Measurements from ENCODE around the gene IDH3G.

IDH3G gene

DNA sequence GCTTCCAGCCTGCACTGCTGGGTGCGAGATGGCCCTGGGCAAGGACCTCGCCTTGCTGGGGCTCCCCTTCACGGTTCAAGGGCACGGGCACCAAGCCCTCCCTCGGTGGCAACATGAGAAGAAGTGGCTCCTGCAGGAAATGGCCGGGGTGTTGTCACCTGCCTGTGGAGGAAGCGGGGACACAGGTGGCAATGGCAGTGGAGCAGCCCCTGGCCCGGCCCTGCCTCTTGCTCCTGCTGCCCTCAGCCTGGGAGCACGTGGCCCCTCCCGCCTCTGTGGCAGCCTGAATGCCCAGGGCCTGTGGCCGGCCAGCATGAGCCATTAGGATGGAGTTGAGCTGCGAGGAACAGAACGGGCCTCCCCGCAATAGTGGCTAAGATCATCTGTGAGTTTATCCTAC lies 52.7 kb downstream of the IDH3G start:
- CTCF ChIA-PET, result no interaction called here

GRCh38 chrX:153740631-153741222 lies 53.4 kb downstream of the IDH3G start:
- CTCF ChIA-PET, result no interaction called here
- POLR2A ChIA-PET, result interaction anchor here (0.6 kb wide), 1 partner anchor 776 kb away, joined by 4 read pairs; no protein-coding TSS in a partner anchor
- no peak overlapping the region for H3K4me3 ChIP-seq (ENCODE audit: low read depth, low read length)
- TF ChIP-seq, protein P1, sequence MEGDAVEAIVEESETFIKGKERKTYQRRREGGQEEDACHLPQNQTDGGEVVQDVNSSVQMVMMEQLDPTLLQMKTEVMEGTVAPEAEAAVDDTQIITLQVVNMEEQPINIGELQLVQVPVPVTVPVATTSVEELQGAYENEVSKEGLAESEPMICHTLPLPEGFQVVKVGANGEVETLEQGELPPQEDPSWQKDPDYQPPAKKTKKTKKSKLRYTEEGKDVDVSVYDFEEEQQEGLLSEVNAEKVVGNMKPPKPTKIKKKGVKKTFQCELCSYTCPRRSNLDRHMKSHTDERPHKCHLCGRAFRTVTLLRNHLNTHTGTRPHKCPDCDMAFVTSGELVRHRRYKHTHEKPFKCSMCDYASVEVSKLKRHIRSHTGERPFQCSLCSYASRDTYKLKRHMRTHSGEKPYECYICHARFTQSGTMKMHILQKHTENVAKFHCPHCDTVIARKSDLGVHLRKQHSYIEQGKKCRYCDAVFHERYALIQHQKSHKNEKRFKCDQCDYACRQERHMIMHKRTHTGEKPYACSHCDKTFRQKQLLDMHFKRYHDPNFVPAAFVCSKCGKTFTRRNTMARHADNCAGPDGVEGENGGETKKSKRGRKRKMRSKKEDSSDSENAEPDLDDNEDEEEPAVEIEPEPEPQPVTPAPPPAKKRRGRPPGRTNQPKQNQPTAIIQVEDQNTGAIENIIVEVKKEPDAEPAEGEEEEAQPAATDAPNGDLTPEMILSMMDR (IDR thresholded peaks at IDR 0.05; ENCODE audit: insufficient read depth, low read length, missing control alignments), result no peak
- DNase-seq (ENCODE audit: low read depth, low spot score), result no peak

More for the DNA sequence above, 52.7 kb downstream of the IDH3G start:
- no peak for DNase-seq (ENCODE audit: low read depth, low spot score)
- POLR2A ChIA-PET, result no interaction called here
- TF ChIP-seq, protein P1 (IDR thresholded peaks at IDR 0.05; ENCODE audit: insufficient read depth, low read length, missing control alignments), result no peak
- no peak overlapping the region for H3K4me3 ChIP-seq (ENCODE audit: low read depth, low read length)

DNA sequence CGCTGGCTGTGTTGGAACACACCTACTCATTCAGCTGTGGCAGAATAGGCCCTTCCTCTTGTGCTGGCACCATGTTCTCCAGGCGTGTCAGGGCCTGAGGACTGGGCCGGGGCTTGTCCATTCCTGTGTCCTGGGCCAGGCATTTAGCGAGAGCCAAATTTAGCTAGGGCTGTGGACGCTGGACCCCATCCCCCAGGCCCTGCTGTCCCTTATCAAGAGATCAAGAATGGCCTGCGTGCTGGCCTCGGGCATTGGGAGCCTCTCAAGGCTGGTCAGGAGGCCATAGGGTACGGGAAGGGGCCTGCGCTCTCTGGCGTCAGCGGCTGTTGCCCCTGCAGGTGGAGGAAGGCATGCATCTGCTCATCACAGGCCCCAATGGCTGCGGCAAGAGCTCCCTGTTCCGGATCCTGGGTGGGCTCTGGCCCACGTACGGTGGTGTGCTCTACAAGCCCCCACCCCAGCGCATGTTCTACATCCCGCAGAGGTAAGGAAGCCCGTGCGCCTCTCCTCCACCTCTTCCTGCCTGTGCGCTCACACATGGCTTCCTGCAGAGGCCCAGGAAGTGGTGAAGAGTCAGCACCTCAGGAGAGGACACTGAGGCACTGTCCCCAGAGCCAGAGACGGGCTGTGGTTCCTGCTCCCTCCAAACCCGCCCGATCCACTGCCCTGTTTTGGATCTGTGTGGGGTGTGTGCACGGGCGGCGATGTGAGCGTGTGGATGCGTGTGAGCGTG lies 54.3 kb downstream of the IDH3G start:
- ChIA-PET POLR2A (interaction anchor here (0.6 kb wide), 1 partner anchor 777 kb away, joined by 4 read pairs; no protein-coding TSS in a partner anchor), CTCF (no interaction called here)
- no peak overlapping the region for H3K4me3 ChIP-seq (ENCODE audit: low read depth, low read length)
- TF ChIP-seq, protein P1 (IDR thresholded peaks at IDR 0.05; ENCODE audit: insufficient read depth, low read length, missing control alignments), result no peak
- DNase-seq (ENCODE audit: low read depth, low spot score), result no peak

DNA sequence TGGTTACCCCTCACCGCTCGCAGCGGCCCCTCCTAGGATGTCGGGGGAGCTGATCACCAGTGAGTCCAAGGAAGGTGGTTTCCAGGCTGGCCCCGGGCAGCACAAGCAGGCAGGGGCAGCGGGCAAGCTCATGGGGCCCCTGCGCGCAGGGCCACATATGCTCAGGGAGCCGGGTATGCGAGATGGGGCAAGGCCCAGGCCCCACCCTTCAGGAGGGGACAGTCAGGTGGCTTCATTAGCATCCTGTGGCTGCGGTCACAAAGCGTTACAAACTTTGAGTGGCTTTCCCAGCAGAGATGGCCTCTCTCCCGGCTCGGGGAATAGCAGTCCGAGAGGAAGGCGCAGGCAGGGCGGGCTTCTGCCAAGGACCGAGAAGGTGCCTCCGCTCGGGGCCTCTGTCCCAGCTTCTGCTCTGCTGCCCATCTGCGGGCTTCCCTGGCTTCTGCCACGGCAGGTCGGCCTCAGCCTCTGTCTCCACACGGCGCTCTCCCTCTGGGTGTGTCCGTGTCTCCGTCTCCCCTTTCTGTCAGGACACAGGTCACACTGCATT lies 56.0 kb downstream of the IDH3G start:
- TF ChIP-seq, protein P1 (IDR thresholded peaks at IDR 0.05; ENCODE audit: insufficient read depth, low read length, missing control alignments), result no peak
- ChIA-PET CTCF (no interaction called here), POLR2A (no interaction called here)
- no peak for DNase-seq (ENCODE audit: low read depth, low spot score)
- no peak overlapping the region for H3K4me3 ChIP-seq (ENCODE audit: low read depth, low read length)

DNA sequence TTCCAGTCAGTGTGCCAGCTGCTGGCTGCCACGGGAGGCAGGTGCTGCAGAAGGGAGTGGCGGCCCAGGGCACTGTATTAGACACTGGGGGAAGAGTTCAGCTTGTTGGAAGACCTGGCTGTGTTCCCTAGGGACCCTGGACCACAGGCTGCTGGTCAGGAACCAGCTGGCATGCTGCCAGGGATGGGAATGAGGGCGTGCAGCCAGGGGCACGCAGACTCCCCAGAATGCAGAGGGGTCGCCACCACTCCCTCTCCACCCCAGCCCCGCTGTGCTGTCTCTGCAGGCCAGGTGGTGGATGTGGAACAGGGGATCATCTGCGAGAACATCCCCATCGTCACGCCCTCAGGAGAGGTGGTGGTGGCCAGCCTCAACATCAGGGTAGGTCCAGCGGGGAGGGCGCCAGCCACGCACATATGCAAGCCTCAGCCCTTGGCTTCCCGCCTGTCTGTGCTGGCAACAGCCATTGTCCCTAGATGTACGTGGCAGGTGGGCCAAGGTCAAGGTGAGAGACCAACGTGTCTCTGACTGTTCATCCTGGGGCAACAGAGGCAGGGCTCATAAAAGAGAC lies 57.2 kb downstream of the IDH3G start:
- ChIA-PET CTCF (no interaction called here), POLR2A (no interaction called here)

More for the DNA sequence above, 57.2 kb downstream of the IDH3G start:
- TF ChIP-seq, protein P1 (IDR thresholded peaks at IDR 0.05; ENCODE audit: insufficient read depth, low read length, missing control alignments), result no peak
- no peak for DNase-seq (ENCODE audit: low read depth, low spot score)
- H3K4me3 ChIP-seq (ENCODE audit: low read depth, low read length), result no peak overlapping the region
